Stimulated activated CD4-positive, alpha-beta T cell treated with anti-CD3 and anti-CD28 coated beads, Interleukin-15, amount 100 ng/mL, for 48 hours (primary cell): ENCODE data around the gene VPS45.
A peak's percentile ranks its signal among the peaks of the same experiment; 100 is the strongest.
"Not testable (repeated sequence)": the region's sequence is repeated elsewhere in the genome, so short reads cannot be mapped to it uniquely, and the experiment has no call there.

Experiments used
- DNase-seq, 2 donors: peaks; one replicate each; pipeline ENCODE4 v3.0.0-alpha.2; 2020; ENCODE audit warnings: low read depth in 2 of 2

Gene VPS45

GRCh38 chr1:150159550-150159949 lies 92.0 kb downstream of the VPS45 start:
- DNase-seq = no peak

- no peak for DNase-seq
Measured at GRCh38 chr1:150160964-150161621, 93.5 kb downstream of the VPS45 start.

GRCh38 chr1:150161747-150162581 lies 94.4 kb downstream of the VPS45 start:
- no peak for DNase-seq

- DNase-seq = no peak
Measured at GRCh38 chr1:150162582-150162861, 94.9 kb downstream of the VPS45 start.

DNA sequence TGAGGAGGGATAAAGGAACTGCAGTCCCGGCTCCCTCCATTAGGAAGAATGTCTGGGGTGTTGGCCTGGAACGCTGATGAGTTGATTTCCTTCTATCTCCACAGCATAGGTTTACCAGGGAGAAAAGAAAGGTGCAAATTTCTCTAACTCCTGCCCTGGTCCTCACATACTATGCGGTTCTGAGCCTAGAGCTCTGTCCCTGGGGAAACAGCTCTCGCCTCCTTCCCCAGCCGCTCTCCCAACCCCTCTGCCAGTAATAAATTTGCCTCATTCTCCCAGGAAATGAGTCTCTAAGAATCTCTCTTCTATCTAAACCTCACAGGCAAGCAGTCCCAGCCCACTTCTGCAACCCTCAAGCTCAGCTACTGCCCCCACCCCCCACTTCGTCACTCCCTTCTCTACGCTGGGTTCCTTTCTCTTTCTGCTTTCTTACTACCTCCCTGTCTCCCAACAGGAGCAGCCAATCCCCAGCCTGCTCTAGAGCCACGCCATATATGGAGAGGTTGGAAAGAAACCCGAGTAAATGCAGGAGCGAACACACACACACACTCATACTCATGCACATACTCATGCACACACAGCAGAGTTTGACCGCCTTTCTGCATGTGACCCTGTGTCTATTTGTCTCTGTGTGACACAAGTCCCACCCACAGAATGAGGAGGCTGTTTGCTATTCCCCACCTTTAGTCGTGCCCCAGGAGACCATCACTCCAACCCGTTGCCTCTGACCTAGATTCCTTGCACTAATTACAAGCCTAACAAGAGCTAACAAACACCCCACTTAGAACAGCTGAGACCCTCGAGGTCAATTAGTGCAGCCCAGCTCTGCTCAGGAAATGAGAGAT lies 95.5 kb downstream of the VPS45 start:
- no peak for DNase-seq

GRCh38 chr1:150164224-150164623 lies 96.6 kb downstream of the VPS45 start:
- DNase-seq = no peak

DNA sequence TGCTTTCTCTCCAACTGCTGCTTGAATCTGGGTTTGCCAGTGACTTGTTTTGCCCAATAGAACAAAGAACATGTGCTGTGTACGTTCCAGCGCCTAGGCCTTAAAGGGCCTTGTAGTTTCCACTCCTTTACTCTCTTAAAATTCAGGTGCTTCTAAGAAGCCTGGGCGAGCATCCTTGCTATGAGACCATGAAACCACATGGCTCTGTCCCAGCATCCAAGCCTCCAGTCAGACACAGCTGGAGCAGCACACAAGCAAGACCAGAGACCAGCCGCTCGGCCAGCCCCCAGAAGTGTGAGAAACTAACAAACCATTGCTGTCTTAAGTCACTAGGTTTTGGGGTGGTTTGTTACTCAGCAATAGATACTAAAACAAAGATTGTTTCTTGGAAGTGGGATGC lies 97.2 kb downstream of the VPS45 start:
- DNase-seq = no peak

DNA sequence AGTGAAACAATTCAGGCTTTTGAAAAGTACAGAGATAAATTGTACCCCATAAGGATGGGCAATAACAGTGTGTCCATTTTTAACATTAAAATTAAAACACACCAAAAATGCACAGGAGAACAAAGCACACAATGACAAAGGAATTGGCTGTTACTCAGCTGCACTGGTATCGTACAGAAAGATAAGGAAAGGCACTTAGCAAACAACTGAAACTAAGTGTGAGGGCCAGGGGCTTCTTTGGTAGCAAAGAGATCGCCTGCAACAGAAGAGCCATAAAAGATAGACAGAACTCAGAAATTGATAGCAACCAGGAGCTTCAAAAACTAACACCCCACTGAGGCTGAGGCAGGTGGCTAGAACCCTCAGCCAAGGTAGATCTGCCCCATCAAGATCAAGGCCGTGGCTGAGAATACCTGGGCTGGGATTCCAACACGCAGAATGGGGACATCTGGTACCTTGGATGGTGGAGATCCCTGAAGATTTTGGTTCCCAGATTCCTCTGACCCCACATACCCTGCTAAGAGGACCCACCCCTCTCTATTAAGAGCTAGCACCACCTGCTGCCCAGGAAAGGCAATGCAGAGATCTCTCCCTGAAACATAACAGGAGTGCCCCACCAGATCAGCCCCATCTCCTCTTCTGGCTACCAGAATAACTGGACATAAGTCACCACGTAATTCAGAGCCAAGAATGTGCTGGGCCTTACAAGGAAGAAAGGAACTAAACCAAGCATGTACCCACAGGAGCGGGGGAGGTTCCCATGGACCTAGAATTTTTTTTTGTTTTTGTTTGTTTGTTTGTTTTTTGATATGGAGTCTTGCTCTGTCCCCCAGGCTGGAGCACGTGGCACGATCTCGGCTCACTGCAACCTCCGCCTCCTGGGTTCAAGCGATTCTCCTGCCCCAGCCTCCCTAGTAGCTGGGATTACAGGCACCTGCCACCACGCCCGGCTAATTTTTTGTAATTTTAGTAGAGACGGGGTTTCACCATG lies 98.3 kb downstream of the VPS45 start:
- peak in 1 of 2 donors; percentile 41 for DNase-seq

DNA sequence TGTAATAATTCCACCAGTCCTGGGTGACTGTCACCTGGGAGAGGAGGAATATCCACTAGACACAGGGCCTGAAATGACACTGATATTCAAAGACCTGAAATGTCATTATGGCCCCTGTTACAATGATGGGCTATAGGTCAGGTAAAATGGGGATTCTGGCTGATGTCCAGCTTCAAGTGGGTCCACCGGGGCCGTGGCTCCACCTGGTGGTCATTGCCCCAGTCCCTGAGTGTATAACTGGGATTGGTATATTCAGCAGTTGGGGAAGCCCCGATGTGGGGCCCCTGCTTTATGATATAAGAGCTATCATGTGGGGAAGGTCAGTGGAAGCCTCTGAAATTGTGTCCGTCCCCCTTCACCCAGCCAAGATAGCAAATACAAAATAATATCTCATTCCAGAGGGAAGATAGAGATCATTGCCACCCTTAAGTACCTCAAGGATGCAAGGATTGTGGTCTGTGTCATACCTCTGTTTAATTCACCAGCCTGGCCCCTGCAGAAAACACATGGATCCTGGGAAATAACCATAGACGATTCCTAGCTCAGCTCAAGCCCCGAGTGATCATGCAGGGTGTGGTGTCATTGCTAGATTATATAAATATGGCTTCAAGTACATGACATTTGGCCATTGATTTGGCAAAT lies 101.5 kb downstream of the VPS45 start:
- no peak for DNase-seq

GRCh38 chr1:150171801-150172200 lies 104.2 kb downstream of the VPS45 start:
- no peak for DNase-seq

DNA sequence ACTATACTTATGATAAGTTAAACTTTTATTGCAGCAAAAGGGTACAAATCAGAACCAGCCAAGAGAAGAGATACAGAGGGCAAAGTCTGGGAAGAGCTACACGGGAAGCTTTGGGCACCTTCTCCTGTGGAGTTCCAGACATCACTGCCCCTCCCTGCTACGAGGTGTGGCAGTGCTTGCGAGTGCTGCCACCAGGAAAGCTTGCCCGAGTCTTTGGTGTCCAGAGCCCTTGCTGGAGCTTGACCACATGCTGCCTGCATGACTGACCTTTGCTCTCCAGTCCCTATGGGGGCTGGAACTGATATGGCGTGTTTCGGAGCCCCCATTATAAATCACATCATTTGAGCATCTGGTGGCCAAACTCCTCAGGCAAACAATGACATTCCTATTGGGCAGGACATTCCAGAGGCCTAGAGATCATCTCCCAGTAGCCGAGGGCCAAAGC lies 105.6 kb downstream of the VPS45 start:
- no peak for DNase-seq

GRCh38 chr1:150176593-150176992 lies 109.0 kb downstream of the VPS45 start:
- DNase-seq = no peak

DNA sequence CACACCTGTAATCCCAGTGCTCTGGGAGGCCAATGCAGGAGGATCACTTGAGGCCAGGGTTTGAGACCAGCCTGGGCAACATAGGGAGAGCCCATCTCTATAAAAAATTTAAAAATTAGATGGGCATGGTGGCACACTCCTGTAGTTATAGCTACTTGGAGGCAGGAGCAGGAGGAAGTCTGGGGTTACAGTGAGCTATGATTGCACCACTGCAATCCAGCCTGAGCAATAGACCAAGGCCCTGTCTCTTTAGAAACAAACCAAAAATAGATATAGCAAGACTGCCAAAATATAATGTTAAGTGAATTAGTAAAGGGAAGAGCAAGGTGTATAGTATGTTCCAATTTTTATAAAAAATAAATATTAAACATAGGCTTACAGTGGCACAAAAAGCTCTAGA lies 111.0 kb downstream of the VPS45 start:
- no peak for DNase-seq

GRCh38 chr1:150179867-150180266 lies 112.3 kb downstream of the VPS45 start:
- no peak for DNase-seq

- DNase-seq = no peak
Measured at GRCh38 chr1:150180474-150180873, 112.9 kb downstream of the VPS45 start.

- DNase-seq = no peak
Measured at GRCh38 chr1:150182247-150182646, 114.7 kb downstream of the VPS45 start.

DNA sequence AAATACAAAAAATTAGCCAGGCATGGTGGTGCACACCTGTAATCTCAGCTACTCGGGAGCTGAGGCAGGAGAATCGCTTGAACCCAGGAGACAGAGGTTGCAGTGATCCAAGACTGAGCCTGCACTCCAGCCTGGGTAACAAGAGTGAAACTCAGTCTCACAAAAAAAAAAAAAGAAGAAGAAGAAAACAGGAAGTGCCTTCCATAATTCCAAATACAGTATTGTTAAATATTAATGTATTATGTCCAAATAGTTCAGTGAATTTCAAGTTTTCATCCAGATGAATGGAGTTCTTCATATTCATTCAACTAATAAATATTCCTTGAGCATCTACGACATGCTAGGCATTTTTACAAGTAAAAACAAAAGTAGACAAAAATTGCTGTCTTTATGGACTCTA lies 115.5 kb downstream of the VPS45 start:
- DNase-seq = no peak

DNA sequence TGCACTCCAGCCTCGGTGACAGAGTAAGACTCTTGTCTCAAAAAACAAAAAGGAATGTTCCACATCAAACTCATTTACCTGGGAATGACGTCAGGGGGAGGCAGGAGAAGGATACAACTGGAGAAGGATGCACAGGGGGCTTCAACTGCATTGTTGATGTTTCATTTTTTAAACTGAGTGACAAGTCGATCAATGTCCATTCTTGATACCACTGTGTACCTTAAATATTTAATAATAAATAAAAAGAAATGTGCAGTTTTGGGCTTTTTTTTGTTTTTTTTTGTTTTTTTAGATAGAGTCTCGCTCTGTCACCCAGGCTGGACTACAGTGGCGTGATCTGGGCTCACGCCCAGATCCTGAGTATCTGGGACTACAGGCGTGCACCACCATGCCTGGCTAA lies 117.9 kb downstream of the VPS45 start:
- DNase-seq = no peak

DNA sequence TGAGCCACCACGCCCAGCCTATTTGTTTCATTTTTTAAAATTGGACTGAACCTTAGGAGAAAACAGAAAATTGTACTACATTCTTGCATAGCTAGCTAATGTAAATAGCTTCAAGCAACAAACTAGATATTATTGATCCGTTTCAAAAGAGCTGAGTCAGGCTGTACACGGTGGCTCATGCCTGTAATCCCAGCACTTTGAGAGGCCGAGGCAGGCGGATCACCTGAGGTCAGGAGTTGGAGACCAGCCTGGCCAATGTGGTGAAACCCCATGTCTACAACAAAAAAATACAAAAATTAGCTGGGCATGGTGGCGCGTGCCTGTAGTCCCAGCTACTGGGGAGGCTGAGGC lies 118.8 kb downstream of the VPS45 start:
- not testable (repeated sequence) for DNase-seq

GRCh38 chr1:150186789-150187559 lies 119.4 kb downstream of the VPS45 start:
- no peak for DNase-seq
